NCI-H1694 (cell line): Measurements from ENCODE around the gene ATG14.
"Not testable (repeated sequence)": the region's sequence is repeated elsewhere in the genome, so short reads cannot be mapped to it uniquely, and the experiment has no call there.

Experiments
- DNase-seq: peaks from one replicate; lab custom pipeline; 2025; lab: John Stamatoyannopoulos, UW

Gene ATG14

DNA sequence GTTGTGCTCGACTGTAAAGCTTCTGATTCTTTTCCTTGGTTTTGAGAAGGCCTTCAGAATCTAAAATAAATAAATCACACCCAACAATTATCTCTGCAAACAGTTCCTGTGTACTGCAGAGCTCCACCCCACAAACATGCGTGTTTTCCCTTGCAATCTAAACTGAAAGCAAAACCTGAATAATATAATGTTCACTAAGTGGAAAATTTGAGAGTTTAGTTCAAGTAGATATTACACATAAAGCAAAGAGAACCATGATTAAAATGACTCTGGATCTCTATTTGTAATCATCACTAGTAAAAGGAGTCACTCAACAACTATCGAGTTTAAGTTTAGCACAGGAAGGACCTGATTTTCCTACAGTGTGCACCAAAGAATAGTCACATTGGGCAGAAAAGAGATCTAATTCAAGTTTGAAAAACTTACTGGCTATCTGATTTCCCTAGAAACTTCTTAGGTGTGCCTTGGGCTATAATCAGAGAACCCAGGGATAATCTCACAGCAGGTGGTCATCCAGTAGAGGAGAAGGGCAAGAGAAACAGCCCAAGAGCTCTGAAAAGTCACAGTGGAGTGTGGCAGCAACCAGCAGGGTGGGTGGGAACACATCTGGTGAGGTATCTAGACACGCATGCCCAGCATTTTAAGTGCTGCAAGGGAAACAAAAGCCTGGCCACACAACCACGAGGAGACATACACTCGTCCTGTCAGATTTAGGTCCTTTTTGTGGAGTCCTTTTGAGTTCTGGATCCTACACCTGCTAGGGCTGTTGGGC is 25.4 kb downstream of the ATG14 start:
- no peak for DNase-seq

GRCh38 chr14:55384536-55384935 is 27.1 kb downstream of the ATG14 start:
- DNase-seq: no peak

GRCh38 chr14:55383541-55384140 is 28.0 kb downstream of the ATG14 start:
- DNase-seq: no peak

DNA sequence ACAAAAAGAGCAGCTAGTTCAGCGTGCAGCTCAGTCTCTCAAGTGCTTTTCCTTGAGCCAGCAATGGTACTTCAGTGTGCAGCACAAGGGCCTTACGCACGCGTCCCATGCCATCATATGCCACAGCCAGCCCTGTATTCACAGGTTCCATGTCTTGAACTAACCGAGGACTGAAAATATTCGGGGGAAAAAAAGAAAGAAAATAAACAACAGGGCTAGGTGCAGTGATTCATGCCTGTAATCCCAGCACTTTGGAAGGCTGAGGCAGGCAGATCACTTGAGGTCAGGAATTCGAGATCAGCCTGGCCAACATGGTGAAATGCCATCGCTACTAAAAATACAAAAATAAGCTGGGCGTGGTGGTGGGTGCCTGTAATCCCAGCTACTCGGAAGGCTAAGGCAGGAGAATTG is 28.6 kb downstream of the ATG14 start:
- not testable (repeated sequence) for DNase-seq

GRCh38 chr14:55382483-55382882 is 29.1 kb downstream of the ATG14 start:
- no peak for DNase-seq

DNA sequence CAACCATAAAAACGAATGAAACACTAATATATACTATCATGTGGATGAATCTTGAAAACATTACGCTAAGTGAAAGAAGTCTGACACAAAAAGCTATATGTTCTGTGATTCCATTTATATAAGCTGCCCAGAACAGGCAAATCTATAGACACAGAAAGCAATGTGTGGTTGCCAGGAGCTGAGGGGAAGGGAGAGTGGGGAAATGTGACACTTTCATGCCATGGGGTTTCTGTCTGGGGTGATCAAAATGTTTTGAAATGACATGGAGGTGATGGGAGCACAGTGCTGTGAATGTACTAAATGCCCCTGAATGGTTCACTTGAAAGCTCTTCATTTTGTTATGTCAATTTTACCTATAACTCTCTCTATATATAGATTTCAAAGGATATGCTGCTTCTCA is 30.1 kb downstream of the ATG14 start:
- DNase-seq: no peak

- no peak for DNase-seq
These were observed 30.6 kb downstream of the ATG14 start for GRCh38 chr14:55381040-55381439.

GRCh38 chr14:55377236-55377635 is 34.4 kb downstream of the ATG14 start:
- no peak for DNase-seq

GRCh38 chr14:55374771-55375170 is 36.9 kb downstream of the ATG14 start:
- DNase-seq: no peak

GRCh38 chr14:55373784-55374705 is 37.6 kb downstream of the ATG14 start:
- DNase-seq: no peak

DNA sequence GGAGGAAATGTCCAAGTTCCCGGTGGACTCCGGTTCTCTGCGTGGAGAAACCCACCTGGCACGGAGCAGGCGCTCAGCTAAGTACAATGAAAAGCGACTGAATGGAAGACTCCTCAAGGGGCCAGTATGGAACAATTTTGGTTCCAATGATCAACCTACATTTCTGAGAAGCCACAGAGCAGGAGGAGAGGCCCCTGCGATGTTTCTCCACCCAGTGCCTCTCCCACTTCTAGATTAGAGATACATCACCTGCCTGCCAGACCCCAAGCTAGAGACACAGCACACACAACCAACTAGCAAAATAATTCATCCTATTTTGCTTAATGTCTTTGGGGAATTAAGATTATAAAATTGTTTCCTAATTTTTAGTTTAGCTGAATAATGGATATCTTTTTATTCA is 38.8 kb downstream of the ATG14 start:
- no peak for DNase-seq

DNA sequence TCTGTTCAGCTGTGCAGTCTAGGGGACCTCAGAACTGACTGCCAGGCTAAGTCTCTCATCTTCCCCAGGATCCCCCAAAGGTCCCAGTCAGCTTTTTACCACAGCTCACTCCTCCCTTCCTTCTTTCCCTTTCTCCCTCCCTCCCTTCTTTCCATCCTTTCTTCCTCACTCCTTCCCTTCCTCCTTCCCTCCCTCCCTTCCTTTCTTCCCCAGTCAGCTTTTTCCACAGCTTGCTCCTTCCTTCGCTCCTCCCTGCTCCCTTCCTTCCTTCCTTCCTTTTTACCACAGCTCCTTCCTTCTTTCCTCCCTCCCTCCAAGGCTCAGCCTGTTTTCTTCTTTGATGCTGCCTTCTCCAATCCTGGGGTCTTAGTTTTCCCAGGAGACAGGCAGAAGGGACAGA is 39.2 kb downstream of the ATG14 start:
- no peak for DNase-seq

DNA sequence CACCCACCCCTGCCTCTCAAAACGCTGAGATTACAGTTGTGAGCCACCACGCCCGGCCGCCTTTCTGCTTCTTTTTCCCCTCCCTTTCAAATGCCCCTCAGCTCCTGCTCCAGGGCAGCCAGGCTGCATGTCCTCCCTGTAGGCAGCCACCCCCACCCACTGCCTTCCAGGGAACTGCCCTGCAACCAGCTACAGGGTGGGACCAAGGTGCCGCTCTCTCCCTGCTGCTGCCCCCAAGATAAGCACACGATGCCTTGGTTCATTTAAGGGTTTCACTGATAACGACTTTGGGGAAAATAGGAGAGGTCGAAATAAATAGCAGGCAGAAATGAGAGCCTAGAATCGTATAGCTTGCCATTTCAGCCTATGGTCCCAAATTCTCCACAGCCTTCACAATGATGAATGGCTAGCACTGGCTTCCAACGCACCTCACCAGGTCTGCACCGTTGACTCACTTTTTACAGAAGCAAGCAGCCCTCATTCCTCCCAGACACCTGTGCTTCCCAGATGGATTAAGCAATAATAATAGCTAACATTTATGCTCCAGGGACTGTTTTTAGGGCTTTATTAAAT is 40.7 kb downstream of the ATG14 start:
- DNase-seq: no peak

- DNase-seq: no peak
These were observed 45.4 kb downstream of the ATG14 start for GRCh38 chr14:55366271-55366670.

GRCh38 chr14:55361190-55361589 is 50.4 kb downstream of the ATG14 start:
- no peak for DNase-seq

DNA sequence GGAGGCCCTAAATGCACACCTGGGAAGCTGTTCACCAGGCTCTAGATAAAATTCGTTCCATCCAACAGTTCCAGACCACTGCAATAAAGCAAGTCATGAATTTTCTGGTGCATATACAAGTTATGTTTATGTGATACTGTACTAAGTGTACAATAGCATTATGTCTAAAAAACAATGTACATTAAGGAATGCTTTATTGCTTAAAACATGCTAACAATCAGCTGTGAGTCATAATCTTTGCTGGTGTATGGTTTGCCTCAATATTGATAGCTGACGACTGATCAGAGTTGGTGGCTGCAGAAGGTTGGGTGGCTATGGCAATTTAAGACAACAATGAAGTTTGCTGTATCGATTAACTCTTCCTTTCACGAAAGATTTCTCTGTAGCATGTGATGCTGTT is 52.3 kb downstream of the ATG14 start:
- DNase-seq: no peak

DNA sequence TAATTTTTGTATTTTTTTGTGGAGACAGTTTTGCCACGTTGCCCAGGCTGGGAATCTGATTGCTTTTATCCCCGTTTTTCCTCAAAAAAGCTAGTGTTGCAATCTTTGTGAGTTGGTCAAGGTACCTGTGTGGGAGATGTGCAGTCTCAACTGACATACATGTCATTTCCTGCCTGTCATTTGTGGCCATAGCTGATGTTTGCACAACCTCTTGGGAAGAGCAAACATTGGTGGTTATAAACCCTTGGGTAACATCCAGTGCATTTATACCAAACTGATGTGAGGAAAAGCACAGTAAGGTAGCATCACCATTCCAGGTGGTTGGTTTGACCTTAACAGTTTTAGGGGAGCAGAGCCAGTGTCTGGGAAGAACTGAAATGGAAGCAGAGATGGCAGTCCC is 54.7 kb downstream of the ATG14 start:
- no peak for DNase-seq

DNA sequence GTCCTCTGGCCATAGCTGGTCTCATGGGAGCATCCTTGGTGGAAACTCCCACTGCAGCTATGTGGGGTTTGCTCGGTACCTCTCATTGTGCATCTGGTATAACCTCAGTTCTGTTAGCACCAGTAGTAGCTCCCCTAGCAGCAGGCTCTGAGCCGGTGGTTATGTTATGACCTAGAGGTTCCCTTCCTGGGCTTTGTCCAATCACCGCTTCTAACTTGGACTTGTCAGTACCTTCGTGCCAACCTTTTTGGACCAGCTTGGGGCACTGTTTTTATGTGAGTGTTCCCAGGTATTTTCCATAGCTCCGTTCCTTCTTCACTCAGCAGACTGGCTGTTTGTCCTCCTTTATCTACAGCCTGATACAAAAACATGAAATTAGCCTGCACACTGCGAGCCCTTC is 55.7 kb downstream of the ATG14 start:
- no peak for DNase-seq

DNA sequence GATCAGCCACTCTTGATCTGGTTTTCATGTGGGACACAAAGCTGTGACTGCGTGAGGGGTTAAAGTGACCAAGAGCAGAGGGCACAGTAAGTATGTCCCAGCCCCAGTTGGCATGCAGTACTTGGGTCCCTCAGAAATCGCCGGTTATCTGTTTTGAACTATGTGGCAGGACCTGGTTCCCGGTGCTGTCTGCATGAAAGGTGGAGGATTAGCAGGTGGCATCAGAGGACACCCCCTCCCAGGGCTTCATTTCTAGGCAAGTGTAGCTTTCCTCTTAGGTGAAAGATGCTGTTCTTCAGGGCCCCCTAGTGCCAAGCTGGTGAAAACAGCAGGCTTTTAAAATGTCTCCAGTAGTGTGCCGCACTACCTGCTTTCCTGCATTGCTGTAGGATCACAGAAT is 57.1 kb downstream of the ATG14 start:
- DNase-seq: peak; percentile 73

GRCh38 chr14:55353686-55354467 is 57.8 kb downstream of the ATG14 start:
- DNase-seq: no peak

GRCh38 chr14:55352201-55352600 is 59.4 kb downstream of the ATG14 start:
- DNase-seq: no peak

DNA sequence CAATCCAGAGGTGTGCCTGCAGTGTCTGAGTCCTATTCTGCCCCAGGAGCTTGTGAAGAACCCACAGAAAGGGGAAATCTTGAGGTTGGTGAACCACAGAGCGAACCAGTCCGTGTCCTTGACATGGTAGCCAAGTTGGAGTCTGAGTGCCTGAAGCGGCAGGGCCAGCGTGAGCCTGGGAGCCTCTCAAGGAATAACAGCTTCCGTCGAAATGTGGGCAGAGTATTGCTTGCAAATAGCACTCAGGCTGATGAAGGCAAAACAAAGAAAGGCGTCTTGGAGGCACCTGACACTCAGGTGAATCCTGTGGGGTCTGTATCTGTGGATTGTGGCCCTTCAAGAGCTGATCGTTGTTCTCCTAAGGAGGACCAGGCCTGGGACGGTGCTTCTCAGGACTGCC is 60.5 kb downstream of the ATG14 start:
- no peak for DNase-seq
